Ovary (tissue), 9 donors: ENCODE results near the gene MYL5. TPM values are rescaled to one million over a fixed set of nuclear protein-coding genes. Genes with fewer than 3 reads are reported as not detected.

ENCODE experiments used
- DNase-seq, 5 donors: peaks; one replicate each; pipeline ENCODE4 v3.0.0-alpha.2; 2019 to 2020
- H3K27ac ChIP-seq, 2 donors: fragments of 200-600 bp; one replicate each; pipeline versions ENCODE4 v1.5.1 to v1.8.0; 2019 to 2022
- H3K27me3 ChIP-seq: fragments of 200-600 bp; one replicate; pipeline ENCODE4 v1.8.0; 2022
- H3K36me3 ChIP-seq: fragments of 200-600 bp; sonication (generic); one replicate; pipeline ENCODE4 v1.5.1; 2019
- H3K4me1 ChIP-seq: one replicate; pipeline ENCODE4 v1.8.1; 2013; ENCODE audit warnings: mild to moderate bottlenecking, moderate library complexity; ENCODE audit not compliant: insufficient read depth
- H3K4me3 ChIP-seq: fragments of 200-600 bp; sonication (generic); one replicate; pipeline ENCODE4 v1.5.1; 2017
- H3K9me3 ChIP-seq, 2 donors: fragments of 200-600 bp in 1 of 2; sonication (generic) in 1 of 2; one replicate each; pipeline versions ENCODE4 v1.5.1 to v1.8.1; 2013 to 2019; ENCODE audit warnings: mild to moderate bottlenecking in 1 of 2, moderate library complexity in 1 of 2
- CTCF ChIP-seq, 3 donors: fragments of 450-650 bp in 2 of 3; fragments of 200-600 bp in 1 of 3; IDR thresholded peaks; one replicate each; pipeline versions ENCODE4 v1.5.1 to v1.8.0; 2016 to 2022; ENCODE audit warnings: antibody characterized with exemption in 3 of 3, mild to moderate bottlenecking in 1 of 3
- EP300 ChIP-seq: sonication (generic); formaldehyde crosslinking; IDR thresholded peaks from one replicate; pipeline ENCODE4 v1.6.1; 2017; ENCODE audit warnings: antibody characterized with exemption
- POLR2A ChIP-seq: fragments of 450-650 bp; IDR thresholded peaks from one replicate; pipeline ENCODE4 v1.6.1; 2017; ENCODE audit warnings: antibody characterized with exemption, mild to moderate bottlenecking, moderate library complexity
- WGBS, 3 donors: extraction: QIAGEN DNeasy Blood & Tissue Kit in 1 of 3; methylation state at CpG; one replicate each; pipeline versions ENCODE4 v1.1.5 to v1.1.7; 2013 to 2017; 5-methylcytosine and 5-hydroxymethylcytosine counted together
- intact Hi-C, 4 donors: fragments of 100-400 bp; cut with DNase I; formaldehyde crosslinking; loops; one replicate each; pipeline versions ENCODE4 v1.11.0 to v1.15.1; 2022 to 2023
- polyA plus RNA-seq, 2 donors: library from polyadenylated mRNA; stranded (reverse); fragments of 200-250 nt in 1 of 2; fragments of 350-450 nt in 1 of 2; fragmentation: Illumina TruSeq in 1 of 2; extraction: RNeasy Lipid Tissue Mini Kit (QIAGEN cat#74804) in 1 of 2; gene quantifications; one replicate each; pipeline ENCODE4 v1.2.3, GENCODE V29; 2013 to 2014
- total RNA-seq, 7 donors: library from RNA; depleted of rRNA in 2 of 7; stranded (reverse); fragments of >200 nt in 2 of 7; fragmentation: NEBNext Ultra II Directional in 3 of 7; extraction: Animal tissue kit (Norgen Biotek cat#: 25700) in 3 of 7; gene quantifications; one replicate each; pipeline versions ENCODE4 v1.1.0 to v1.2.4, GENCODE V29; 2016 to 2023
- donor health status: DM: no; HTN: no; CAD: no; lungs with moderate emphysema.
- donor health status: DM: no; HTN: no; CAD: no.
- donor health status: Bipolar disorder and iron deficiency.
- donor health status: DM: yes; HTN: yes; CAD: no.
- donor health status: DM: no; HTN: no; CAD: no.
- donor health status: DM: yes; HTN: yes; CAD: no.

The MYL5 gene
- total and polyA plus RNA-seq, 9 donors: 4.0 to 18.3 (median 9.3) TPM

- WGBS, 3 donors: 70 to 79% (median 79%) methylated on average over 20 of the region's 20 CpGs
- TF ChIP-seq EP300 (no peak), POLR2A (no peak), CTCF (IDR thresholded peaks at IDR 0.05) (no peak)
- intact Hi-C loops: no loop called here
Observed at GRCh38 chr4:626201-627091, 47.9 kb upstream of the MYL5 start.

GRCh38 chr4:627347-628125, 46.8 kb upstream of the MYL5 start:
- H3K27me3 ChIP-seq: no peaks in the 10 kb centered on the region
- TF ChIP-seq EP300: no peak
- TF ChIP-seq CTCF (IDR thresholded peaks at IDR 0.05): no peak
- no peak for TF ChIP-seq POLR2A
- H3K4me1 ChIP-seq: no peaks in the 10 kb centered on the region
- no peaks in the 10 kb centered on the region for H3K9me3 ChIP-seq
- no peak overlapping the region for H3K27ac ChIP-seq
- intact Hi-C loops: no loop called here
- WGBS, 3 donors: 71 to 76% (median 74%) methylated on average over 14 to 15 of the region's 15 CpGs
- no peak overlapping the region for H3K4me3 ChIP-seq
- H3K36me3 ChIP-seq: no peaks in the 10 kb centered on the region
- no peak for DNase-seq

More at GRCh38 chr4:626201-627091, 47.9 kb upstream of the MYL5 start:
- Histone ChIP-seq H3K27ac (no peak overlapping the region), H3K36me3 (no peaks in the 10 kb centered on the region), H3K4me3 (no peak overlapping the region), H3K4me1 (no peaks in the 10 kb centered on the region), H3K9me3 (no peaks in the 10 kb centered on the region), H3K27me3 (no peaks in the 10 kb centered on the region)
- DNase-seq: no peak

GRCh38 chr4:628311-628741, 46.0 kb upstream of the MYL5 start:
- intact Hi-C loops: no loop called here
- WGBS, 3 donors: 84 to 93% (median 92%) methylated on average over 16 to 17 of the region's 17 CpGs
- Histone ChIP-seq H3K36me3 (no peaks in the 10 kb centered on the region), H3K27ac (no peak overlapping the region), H3K4me1 (no peaks in the 10 kb centered on the region), H3K9me3 (no peaks in the 10 kb centered on the region), H3K4me3 (no peak overlapping the region), H3K27me3 (no peaks in the 10 kb centered on the region)
- no peak for DNase-seq
- no peak for TF ChIP-seq EP300

GRCh38 chr4:628821-629635, 45.3 kb upstream of the MYL5 start:
- no peak for DNase-seq
- Histone ChIP-seq H3K27ac (no peak overlapping the region), H3K36me3 (no peaks in the 10 kb centered on the region), H3K9me3 (no peaks in the 10 kb centered on the region), H3K4me1 (no peaks in the 10 kb centered on the region), H3K27me3 (no peaks in the 10 kb centered on the region), H3K4me3 (no peak overlapping the region)
- intact Hi-C loops: no loop called here
- WGBS, 3 donors: 79 to 85% (median 79%) methylated on average over 24 to 27 of the region's 27 CpGs
- TF ChIP-seq EP300: no peak
- no peak for TF ChIP-seq CTCF (IDR thresholded peaks at IDR 0.05)
